Gastrocnemius medialis (tissue), 4 donors: ENCODE data around the gene NKD2. TPM values are rescaled to one million over a fixed set of nuclear protein-coding genes. Genes with fewer than 3 reads are reported as not detected.

Experiments
- ATAC-seq, 2 donors: fragments of 150-250 bp; one replicate each; pipeline ENCODE4 v1.9.1; 2016
- DNase-seq, 2 donors: peaks; one replicate each; pipeline ENCODE4 v3.0.0-alpha.2; 2019
- H3K27ac ChIP-seq, 4 donors: fragments of 200-600 bp; sonication (generic); 1 replicate in 1 of 4; 2 replicates in 3 of 4; pipeline ENCODE4 v1.5.1; 2016 to 2018; ENCODE audit warnings: mild to moderate bottlenecking in 2 of 4, moderate library complexity in 1 of 4
- H3K27me3 ChIP-seq, 3 donors: fragments of 200-600 bp; sonication (generic) in 2 of 3; 1 replicate in 1 of 3; 2 replicates in 2 of 3; pipeline versions ENCODE4 v1.5.1 to v1.6.0; 2016 to 2019; ENCODE audit warnings: mild to moderate bottlenecking in 1 of 3, moderate library complexity in 1 of 3
- H3K36me3 ChIP-seq, 2 donors: fragments of 200-600 bp; sonication (generic) in 1 of 2; one replicate each; pipeline ENCODE4 v1.5.1; 2017 to 2018
- H3K4me1 ChIP-seq, 2 donors: fragments of 200-600 bp; sonication (generic) in 1 of 2; one replicate each; pipeline ENCODE4 v1.5.1; 2016 to 2017; ENCODE audit warnings: mild to moderate bottlenecking in 2 of 2
- H3K4me3 ChIP-seq, 4 donors: fragments of 200-600 bp; sonication (generic) in 3 of 4; 1 replicate in 1 of 4; 2 replicates in 3 of 4; pipeline ENCODE4 v1.5.1; 2016 to 2019; ENCODE audit warnings: mild to moderate bottlenecking in 2 of 4
- H3K9me3 ChIP-seq, 3 donors: fragments of 200-600 bp; sonication (generic) in 2 of 3; 1 replicate in 1 of 3; 2 replicates in 2 of 3; pipeline ENCODE4 v1.5.1; 2016 to 2019
- CTCF ChIP-seq, 5 experiments: fragments of 450-650 bp in 3 of 5; fragments of 200-600 bp in 2 of 5; sonication (generic) in 2 of 5; IDR thresholded peaks in 4 of 5; conservative IDR thresholded peaks in 1 of 5; 1 replicate in 4 of 5; 2 replicates in 1 of 5; pipeline ENCODE4 v1.5.1; 2016 to 2019; ENCODE audit warnings: antibody characterized with exemption in 5 of 5, mild to moderate bottlenecking in 3 of 5, moderate library complexity in 3 of 5
- POLR2A ChIP-seq, 2 donors: fragments of 450-650 bp; IDR thresholded peaks; one replicate each; pipeline ENCODE4 v1.6.1; 2017; ENCODE audit warnings: antibody characterized with exemption in 2 of 2, mild to moderate bottlenecking in 2 of 2, moderate library complexity in 2 of 2
- in situ Hi-C, 4 donors: fragments of 200-750 bp; cut with MboI; loops; one replicate each; pipeline versions ENCODE4 v1.15.0 to v1.8.0; 2017; ENCODE audit warnings: low sequenced_read_pairs in 4 of 4
- intact Hi-C: fragments of 100-400 bp; cut with DNase I; formaldehyde crosslinking; loops from one replicate; pipeline ENCODE4 v1.15.1; 2023; ENCODE audit warnings: low total_unique reads
- total RNA-seq, 4 donors: library from RNA; depleted of rRNA; stranded (reverse); fragments of >200 nt; gene quantifications; one replicate each; pipeline versions ENCODE4 v1.1.0 to v1.2.3, GENCODE V29; 2016

The NKD2 gene
- total RNA-seq, 4 donors from 2014 or later = not detected

DNA sequence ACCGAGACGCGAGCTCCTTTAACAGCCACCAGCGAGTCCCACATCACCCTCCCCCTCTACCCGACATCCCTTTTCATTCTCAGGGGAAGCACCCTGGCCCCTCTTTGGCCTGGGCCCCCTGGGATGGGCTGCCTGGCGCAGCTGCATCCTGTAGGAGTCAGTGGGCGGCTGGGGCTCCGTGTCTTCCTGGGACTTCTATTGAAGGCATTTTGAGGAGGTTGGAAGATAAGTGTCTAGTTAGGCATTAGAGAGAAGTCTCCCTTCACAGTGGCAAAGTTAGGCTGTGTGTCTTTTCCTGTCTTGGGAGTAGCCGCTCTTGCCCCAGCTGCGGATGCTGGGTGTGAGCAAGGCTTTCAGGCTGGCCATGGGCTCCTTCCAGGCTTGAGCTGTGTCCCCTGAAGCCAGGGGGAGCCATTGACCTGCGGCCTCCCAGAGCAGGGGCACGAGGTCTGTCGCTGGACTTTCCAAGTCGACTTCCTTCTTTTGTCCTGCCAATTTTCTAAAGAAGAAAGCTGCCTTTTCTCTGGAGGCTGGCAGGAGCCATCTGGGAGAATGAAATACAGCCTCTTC is 18.6 kb upstream of the NKD2 start:
- Histone ChIP-seq H3K36me3 (no peaks in the 10 kb centered on the region), H3K27me3 (peaks cover 0 to 10% (median 4%) of the 10 kb centered on the region in 3 donors), H3K4me3 (no peak overlapping the region), H3K27ac (peak overlapping the region in 1 of 4 donors; percentile 7), H3K4me1 (peaks cover 4 to 7% of the 10 kb centered on the region in 2 donors), H3K9me3 (no peaks in the 10 kb centered on the region)
- peak; percentile 59 to 63 for DNase-seq
- TF ChIP-seq POLR2A (IDR thresholded peaks at IDR 0.05) (no peak), CTCF (IDR thresholded peaks at IDR 0.05 in 4 of 5, conservative IDR thresholded peaks at IDR 0.05 in 1 of 5) (peak; percentile 23 to 53 (median 44))
- intact Hi-C loops = no loop called here
- in situ Hi-C loops = loop anchor here in 2 of 4 donors (10.0 to 25.0 kb wide), 2 partner anchors 145 to 147 kb away; no protein-coding TSS in a partner anchor
- ATAC-seq = peak; percentile 63 to 70

DNA sequence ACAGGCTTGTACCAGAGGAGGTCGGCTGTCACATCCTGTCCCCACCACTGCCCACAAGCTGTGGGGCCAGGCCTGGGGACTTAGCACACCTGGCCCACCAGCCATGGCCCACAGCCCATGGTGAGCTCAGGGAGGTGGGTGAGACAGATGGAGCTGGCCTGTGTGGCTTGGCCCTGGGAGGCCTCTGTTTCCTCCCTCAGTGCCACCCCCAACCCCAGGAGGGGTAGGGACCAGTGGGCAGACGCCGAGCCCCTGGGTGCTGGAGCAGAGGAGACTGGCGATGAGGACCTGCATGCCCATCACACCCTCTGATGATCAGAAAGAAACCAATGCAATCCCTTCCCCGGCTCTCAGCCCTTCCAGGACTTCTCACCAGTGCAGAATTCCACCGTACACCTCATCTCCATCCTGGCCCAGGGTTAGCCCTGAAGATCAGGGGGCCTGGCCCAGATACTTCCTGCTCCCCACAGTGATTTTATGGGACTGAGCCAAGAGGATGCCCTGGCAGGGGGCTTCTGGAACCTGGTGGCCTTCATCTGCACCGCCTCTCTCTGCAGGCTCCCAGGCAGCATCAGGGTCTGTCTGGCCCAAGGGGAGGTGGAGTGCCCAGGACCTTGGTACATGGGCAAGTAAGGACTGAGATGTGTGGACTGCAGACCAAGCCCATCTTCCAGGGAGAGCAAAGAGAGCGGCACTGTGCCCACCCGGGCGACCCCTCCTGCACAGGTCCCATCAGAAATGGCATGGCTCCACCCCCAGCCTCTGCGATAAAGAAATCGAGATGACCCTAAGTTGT is 16.9 kb upstream of the NKD2 start:
- Histone ChIP-seq H3K4me3 (no peak overlapping the region), H3K9me3 (no peaks in the 10 kb centered on the region), H3K27ac (no peak overlapping the region), H3K4me1 (peaks cover 4 to 7% of the 10 kb centered on the region in 2 donors), H3K27me3 (peaks cover 0 to 10% (median 4%) of the 10 kb centered on the region in 3 donors), H3K36me3 (no peaks in the 10 kb centered on the region)
- in situ Hi-C loops (loop anchor here in 2 of 4 donors (10.0 to 25.0 kb wide), 2 partner anchors 143 to 146 kb away; no protein-coding TSS in a partner anchor), intact Hi-C loops (no loop called here)
- no peak for ATAC-seq
- no peak for TF ChIP-seq POLR2A (IDR thresholded peaks at IDR 0.05)
- no peak for TF ChIP-seq CTCF (IDR thresholded peaks at IDR 0.05 in 4 of 5, conservative IDR thresholded peaks at IDR 0.05 in 1 of 5)
- no peak for DNase-seq

- no peak for DNase-seq
- H3K36me3 ChIP-seq = no peaks in the 10 kb centered on the region
- H3K9me3 ChIP-seq = no peaks in the 10 kb centered on the region
- H3K4me3 ChIP-seq = no peak overlapping the region
- TF ChIP-seq POLR2A (IDR thresholded peaks at IDR 0.05) (no peak), CTCF (IDR thresholded peaks at IDR 0.05 in 4 of 5, conservative IDR thresholded peaks at IDR 0.05 in 1 of 5) (no peak)
- in situ Hi-C loops = loop anchor here in 2 of 4 donors (10.0 to 25.0 kb wide), 2 partner anchors 141 to 143 kb away; no protein-coding TSS in a partner anchor
- H3K27me3 ChIP-seq = peaks cover 0 to 4% (median 3%) of the 10 kb centered on the region in 3 donors
- no peak for ATAC-seq
- H3K4me1 ChIP-seq = peaks cover 4 to 7% of the 10 kb centered on the region in 2 donors
- intact Hi-C loops = no loop called here
- no peak overlapping the region for H3K27ac ChIP-seq
Observed at GRCh38 chr5:994272-994607, 14.4 kb upstream of the NKD2 start.

DNA sequence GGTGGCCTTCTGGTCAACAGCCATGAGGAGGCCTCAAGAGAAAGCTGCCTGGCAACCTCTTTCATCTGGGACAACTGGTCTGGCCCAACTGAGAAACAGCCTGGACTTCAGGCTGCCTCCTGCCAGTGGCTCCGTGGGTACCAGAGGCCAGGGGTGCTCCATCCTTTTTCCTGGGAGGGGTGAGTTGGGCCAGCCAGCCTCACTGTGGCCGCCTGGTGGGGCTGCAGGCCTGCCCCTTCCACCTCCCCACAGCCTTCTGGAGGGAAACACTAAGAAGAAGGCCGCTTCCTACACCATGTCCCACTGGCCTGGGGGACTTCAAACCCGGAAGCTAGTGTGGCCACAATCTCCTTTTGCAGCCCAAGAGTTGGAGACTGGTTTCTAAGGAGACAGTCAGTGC is 13.8 kb upstream of the NKD2 start:
- Histone ChIP-seq H3K4me3 (no peak overlapping the region), H3K4me1 (peaks cover 3 to 4% of the 10 kb centered on the region in 2 donors), H3K36me3 (no peaks in the 10 kb centered on the region), H3K9me3 (no peaks in the 10 kb centered on the region), H3K27me3 (peaks cover 0 to 4% (median 3%) of the 10 kb centered on the region in 3 donors), H3K27ac (no peak overlapping the region)
- in situ Hi-C loops = loop anchor here in 2 of 4 donors (10.0 to 25.0 kb wide), 2 partner anchors 140 to 142 kb away; no protein-coding TSS in a partner anchor
- ATAC-seq (no peak), DNase-seq (no peak)
- TF ChIP-seq CTCF (IDR thresholded peaks at IDR 0.05 in 4 of 5, conservative IDR thresholded peaks at IDR 0.05 in 1 of 5) (no peak), POLR2A (IDR thresholded peaks at IDR 0.05) (no peak)
- intact Hi-C loops = no loop called here
